ENCODE measurements around the gene OCIAD2. TPM values are rescaled to one million over a fixed set of nuclear protein-coding genes. Genes with fewer than 3 reads are reported as not detected.
"Not testable (repeated sequence)": the region's sequence is repeated elsewhere in the genome, so short reads cannot be mapped to it uniquely, and the experiment has no call there.

The OCIAD2 gene
- total RNA-seq, 1 donor: 20.3 TPM

DNA sequence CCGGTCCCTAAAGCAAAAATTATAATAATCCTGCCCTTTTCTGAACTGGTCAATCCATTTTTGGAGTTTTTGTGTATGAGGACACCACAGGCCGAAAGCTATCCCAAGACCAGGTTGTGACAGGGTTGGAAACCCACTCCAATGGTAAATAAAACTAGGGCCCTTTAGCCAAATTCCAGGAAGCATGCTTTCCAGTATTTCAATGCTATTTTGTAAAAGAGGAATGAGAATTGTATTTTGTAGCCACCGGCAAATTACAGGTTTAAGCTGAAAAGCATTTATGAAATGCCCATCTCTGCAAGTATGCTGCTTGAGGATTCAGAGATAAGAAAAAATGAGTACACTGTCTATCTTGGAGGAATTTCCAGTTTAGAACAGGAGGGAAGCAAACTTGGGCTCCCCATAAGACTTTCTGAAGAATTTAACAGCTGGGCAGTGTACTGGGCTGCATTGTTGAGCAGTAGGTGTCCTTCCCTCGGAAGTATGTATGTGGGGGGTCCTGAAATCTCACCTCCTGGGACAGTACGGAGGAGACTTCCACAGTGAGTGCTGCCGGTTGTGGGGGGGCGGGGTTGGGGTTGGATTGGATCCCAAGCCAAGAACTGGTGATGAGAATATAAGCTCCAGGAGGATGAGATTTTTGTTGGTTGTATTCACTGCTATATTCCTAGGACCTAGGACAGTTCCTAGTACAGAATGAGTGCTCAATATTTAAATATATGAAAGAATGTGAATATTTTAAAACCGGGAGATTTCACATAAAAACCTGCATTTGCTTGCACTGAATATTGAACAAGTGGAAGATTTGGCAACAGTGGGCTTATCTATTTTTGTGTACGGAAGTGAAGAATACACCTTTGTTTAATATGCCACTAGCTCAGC is 26.8 kb downstream of the OCIAD2 start:
- no peak overlapping the region for H3K4me3 ChIP-seq (ENCODE audit: low read depth, low read length)
- TF ChIP-seq, protein P1, sequence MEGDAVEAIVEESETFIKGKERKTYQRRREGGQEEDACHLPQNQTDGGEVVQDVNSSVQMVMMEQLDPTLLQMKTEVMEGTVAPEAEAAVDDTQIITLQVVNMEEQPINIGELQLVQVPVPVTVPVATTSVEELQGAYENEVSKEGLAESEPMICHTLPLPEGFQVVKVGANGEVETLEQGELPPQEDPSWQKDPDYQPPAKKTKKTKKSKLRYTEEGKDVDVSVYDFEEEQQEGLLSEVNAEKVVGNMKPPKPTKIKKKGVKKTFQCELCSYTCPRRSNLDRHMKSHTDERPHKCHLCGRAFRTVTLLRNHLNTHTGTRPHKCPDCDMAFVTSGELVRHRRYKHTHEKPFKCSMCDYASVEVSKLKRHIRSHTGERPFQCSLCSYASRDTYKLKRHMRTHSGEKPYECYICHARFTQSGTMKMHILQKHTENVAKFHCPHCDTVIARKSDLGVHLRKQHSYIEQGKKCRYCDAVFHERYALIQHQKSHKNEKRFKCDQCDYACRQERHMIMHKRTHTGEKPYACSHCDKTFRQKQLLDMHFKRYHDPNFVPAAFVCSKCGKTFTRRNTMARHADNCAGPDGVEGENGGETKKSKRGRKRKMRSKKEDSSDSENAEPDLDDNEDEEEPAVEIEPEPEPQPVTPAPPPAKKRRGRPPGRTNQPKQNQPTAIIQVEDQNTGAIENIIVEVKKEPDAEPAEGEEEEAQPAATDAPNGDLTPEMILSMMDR (IDR thresholded peaks at IDR 0.05; ENCODE audit: insufficient read depth, low read length): no peak
- no peak for DNase-seq (ENCODE audit: low read depth)

DNA sequence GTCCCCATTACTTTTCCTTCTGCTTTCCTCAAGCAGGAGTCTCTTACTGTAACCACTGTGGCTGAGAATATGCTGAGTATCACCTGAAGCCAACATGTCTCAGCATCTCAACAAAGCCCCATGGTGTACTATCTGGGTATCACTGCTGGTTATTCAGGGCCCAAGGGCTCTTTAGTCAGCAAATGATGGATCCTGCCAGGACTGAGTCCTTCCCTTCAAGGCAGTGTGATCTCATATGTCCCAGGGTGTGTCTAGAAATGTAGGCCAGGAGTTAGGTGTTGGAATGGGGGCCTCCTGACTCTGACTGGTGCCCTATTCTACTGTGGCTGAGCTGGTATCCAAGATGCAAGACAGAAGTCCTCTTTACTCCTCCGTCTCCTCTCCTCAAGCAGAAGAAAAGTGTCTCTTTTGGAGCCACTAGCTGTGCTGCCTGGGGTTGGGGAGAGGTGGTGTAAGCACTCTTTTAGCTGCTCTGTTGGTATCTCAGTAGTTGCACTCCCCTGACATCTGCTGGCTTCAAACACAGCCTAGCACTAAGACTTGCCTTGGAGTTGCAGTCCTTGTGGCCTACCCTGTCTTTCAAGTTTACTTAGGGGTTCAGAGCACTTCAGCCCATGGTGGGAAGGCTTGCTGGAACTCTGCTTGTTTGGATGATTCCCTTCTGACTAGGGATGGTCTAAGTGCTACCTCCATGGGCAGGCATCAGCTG is 28.6 kb downstream of the OCIAD2 start:
- DNase-seq (ENCODE audit: low read depth): no peak
- H3K4me3 ChIP-seq (ENCODE audit: low read depth, low read length): no peak overlapping the region
- TF ChIP-seq, protein P1 (IDR thresholded peaks at IDR 0.05; ENCODE audit: insufficient read depth, low read length): no peak

DNA sequence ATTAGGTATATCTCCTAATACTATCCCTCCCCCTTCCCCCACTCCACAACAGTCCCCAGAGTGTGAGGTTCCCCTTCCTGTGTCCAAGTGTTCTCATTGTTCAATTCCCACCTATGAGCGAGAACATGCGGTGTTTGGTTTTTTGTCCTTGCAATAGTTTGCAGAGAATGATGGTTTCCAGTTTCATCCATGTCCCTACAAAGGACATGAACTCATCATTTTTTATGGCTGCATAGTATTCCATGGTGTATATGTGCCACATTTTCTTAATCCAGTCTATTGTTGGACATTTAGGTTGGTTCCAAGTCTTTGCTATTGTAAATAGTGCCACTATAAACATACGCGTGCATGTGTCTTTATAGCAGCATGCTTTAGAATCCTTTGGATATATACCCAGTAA is 41.9 kb downstream of the OCIAD2 start:
- not testable (repeated sequence) for H3K4me3 ChIP-seq (ENCODE audit: low read depth, low read length); DNase-seq (ENCODE audit: low read depth)

DNA sequence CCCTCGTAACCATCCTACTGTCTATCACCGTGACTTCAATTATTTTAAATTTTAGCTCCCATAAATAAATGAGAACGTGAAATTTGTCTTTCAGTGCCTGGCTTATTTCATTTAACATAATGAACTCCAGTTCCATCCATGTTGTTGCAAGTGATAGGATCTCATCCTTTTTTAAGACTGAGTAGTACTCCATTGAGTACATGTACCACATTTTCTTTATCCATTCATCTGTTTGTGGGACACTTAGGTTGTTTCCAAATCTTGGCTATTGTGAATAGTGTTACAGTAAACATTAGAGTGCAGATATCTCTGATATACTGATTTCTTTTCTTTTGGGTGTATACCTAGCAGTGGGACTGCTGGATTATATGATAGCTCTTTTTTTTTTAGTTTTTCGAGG is 42.8 kb downstream of the OCIAD2 start:
- DNase-seq (ENCODE audit: low read depth): no peak
- no peak overlapping the region for H3K4me3 ChIP-seq (ENCODE audit: low read depth, low read length)
- TF ChIP-seq, protein P1 (IDR thresholded peaks at IDR 0.05; ENCODE audit: insufficient read depth, low read length): no peak

DNA sequence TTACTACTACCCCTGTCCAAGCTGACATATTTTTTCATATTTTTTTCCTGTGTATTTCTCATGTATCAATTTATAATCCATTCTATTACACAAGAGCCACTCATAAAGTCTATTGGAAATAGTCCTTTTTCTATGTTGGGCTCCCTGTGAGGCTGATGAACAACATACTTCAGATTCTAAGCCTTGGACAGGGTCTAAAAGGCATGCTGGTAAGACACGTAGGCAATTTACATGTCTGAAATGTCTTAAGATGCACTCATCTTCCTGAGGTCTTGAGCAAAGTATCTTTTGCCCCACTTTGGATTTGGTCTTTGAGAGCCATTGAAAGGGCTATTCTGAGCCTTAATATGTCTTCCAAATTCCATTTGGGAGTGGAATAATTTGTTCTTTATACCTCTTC is 43.9 kb downstream of the OCIAD2 start:
- TF ChIP-seq, protein P1 (IDR thresholded peaks at IDR 0.05; ENCODE audit: insufficient read depth, low read length): no peak
- no peak for DNase-seq (ENCODE audit: low read depth)
- H3K4me3 ChIP-seq (ENCODE audit: low read depth, low read length): no peak overlapping the region

DNA sequence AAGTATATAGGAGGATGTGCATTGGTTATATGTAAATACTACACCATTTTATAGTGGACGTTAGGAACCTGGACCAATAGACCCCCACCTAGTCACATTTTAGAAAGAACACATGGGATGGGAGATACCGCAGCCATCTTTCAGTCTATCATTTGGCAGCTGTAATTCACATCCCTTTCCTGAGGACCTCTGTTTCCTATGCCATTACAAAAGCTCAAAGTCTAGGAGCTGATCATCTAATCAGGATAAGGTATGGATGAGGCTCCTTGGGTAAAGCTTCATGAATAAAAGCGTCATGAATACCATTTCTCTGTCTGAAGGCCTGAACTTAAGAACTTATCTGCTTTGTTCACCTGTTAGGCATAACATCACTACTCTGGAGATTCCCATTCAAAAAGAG is 44.5 kb downstream of the OCIAD2 start:
- DNase-seq (ENCODE audit: low read depth): no peak
- TF ChIP-seq, protein P1 (IDR thresholded peaks at IDR 0.05; ENCODE audit: insufficient read depth, low read length): no peak
- no peak overlapping the region for H3K4me3 ChIP-seq (ENCODE audit: low read depth, low read length)

DNA sequence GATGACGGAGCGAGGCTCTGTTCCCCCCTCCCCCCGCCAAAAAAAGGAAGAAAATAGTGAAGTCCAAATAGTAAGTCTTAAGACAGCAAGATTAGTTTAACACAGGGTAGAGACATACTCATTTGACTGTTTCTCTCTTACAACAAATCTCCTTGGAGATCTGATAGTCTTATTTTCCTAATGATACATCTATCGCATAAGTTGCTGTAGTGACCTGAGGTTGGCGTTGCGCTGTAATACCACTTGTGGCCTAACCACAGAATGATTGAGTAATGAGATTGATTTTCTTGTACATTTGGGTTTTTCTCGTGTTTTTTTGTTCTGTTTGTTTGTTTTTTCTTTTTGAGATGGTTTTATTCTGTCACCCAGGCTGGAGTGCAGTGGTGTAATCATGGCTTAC is 48.4 kb downstream of the OCIAD2 start:
- TF ChIP-seq, protein P1 (IDR thresholded peaks at IDR 0.05; ENCODE audit: insufficient read depth, low read length): no peak
- no peak overlapping the region for H3K4me3 ChIP-seq (ENCODE audit: low read depth, low read length)
- no peak for DNase-seq (ENCODE audit: low read depth)
